ENCODE results near the gene ARID1B. TPM values are rescaled to one million over a fixed set of nuclear protein-coding genes. Genes with fewer than 3 reads are reported as not detected.

The ARID1B gene
- total and polyA plus RNA-seq, 4 donors = 7.0 to 49.0 (median 24.2) TPM

- Histone ChIP-seq H3K9me3 (ENCODE audit: control insufficient read depth in 4 of 4, low read length in 3 of 4) (no peaks in the 10 kb centered on the region), H3K36me3 (ENCODE audit: control insufficient read depth in 4 of 4, insufficient read depth in 3 of 4, low read depth in 1 of 4, low read length in 3 of 4) (peaks cover 0 to 5% (median 3%) of the 10 kb centered on the region in 4 donors), H3K4me3 (ENCODE audit: low read depth in 1 of 3, low read length in 3 of 3) (no peak overlapping the region), H3K4me1 (ENCODE audit: control insufficient read depth in 4 of 4, insufficient read depth in 4 of 4, low read length in 3 of 4) (peaks cover 11 to 23% (median 13%) of the 10 kb centered on the region in 4 donors), H3K27me3 (ENCODE audit: control insufficient read depth in 4 of 4, insufficient read depth in 4 of 4, low read length in 3 of 4) (no peaks in the 10 kb centered on the region), H3K9ac (ENCODE audit: low read depth in 1 of 2, low read length in 2 of 2) (no peak overlapping the region), H3K27ac (ENCODE audit: low read depth in 1 of 2, low read length in 2 of 2) (no peak overlapping the region)
- 65% methylated on average over 3 of the region's 3 CpGs for WGBS
- no peak for TF ChIP-seq ZBTB33 (IDR thresholded peaks at IDR 0.05)
- no peak for TF ChIP-seq TAF1 (conservative IDR thresholded peaks at IDR 0.05)
- no peak for TF ChIP-seq REST (IDR thresholded peaks at IDR 0.05)
- no peak for TF ChIP-seq FOXA2 (IDR thresholded peaks at IDR 0.05)
- no peak for DNase-seq (ENCODE audit: low spot score)
These were observed 48.3 kb downstream of the ARID1B start for GRCh38 chr6:156825475-156825874.

- H3K27ac ChIP-seq (ENCODE audit: low read depth in 1 of 2, low read length in 2 of 2) = no peak overlapping the region
- peaks cover 11 to 23% (median 13%) of the 10 kb centered on the region in 4 donors for H3K4me1 ChIP-seq (ENCODE audit: control insufficient read depth in 4 of 4, insufficient read depth in 4 of 4, low read length in 3 of 4)
- H3K4me3 ChIP-seq (ENCODE audit: low read depth in 1 of 3, low read length in 3 of 3) = no peak overlapping the region
- H3K27me3 ChIP-seq (ENCODE audit: control insufficient read depth in 4 of 4, insufficient read depth in 4 of 4, low read length in 3 of 4) = no peaks in the 10 kb centered on the region
- WGBS = 94% methylated on average over 10 of the region's 10 CpGs
- peaks cover 0 to 5% (median 3%) of the 10 kb centered on the region in 4 donors for H3K36me3 ChIP-seq (ENCODE audit: control insufficient read depth in 4 of 4, insufficient read depth in 3 of 4, low read depth in 1 of 4, low read length in 3 of 4)
- no peaks in the 10 kb centered on the region for H3K9me3 ChIP-seq (ENCODE audit: control insufficient read depth in 4 of 4, low read length in 3 of 4)
- H3K9ac ChIP-seq (ENCODE audit: low read depth in 1 of 2, low read length in 2 of 2) = no peak overlapping the region
- no peak for TF ChIP-seq HNF4G (IDR thresholded peaks at IDR 0.05)
- TF ChIP-seq GABPA (IDR thresholded peaks at IDR 0.05 in 1 of 2, conservative IDR thresholded peaks at IDR 0.05 in 1 of 2) = no peak
- TF ChIP-seq HNF4A (conservative IDR thresholded peaks at IDR 0.05) = no peak
- no peak for TF ChIP-seq JUND (IDR thresholded peaks at IDR 0.05)
- no peak for TF ChIP-seq FOXA2 (IDR thresholded peaks at IDR 0.05)
- no peak for TF ChIP-seq ZBTB33 (IDR thresholded peaks at IDR 0.05)
- DNase-seq (ENCODE audit: low spot score) = no peak
These were observed 49.2 kb downstream of the ARID1B start for GRCh38 chr6:156826290-156826955.

- 71% methylated on average over 4 of the region's 4 CpGs for WGBS
- DNase-seq (ENCODE audit: low spot score) = no peak
- no peak overlapping the region for H3K27ac ChIP-seq (ENCODE audit: low read depth in 1 of 2, low read length in 2 of 2)
- no peaks in the 10 kb centered on the region for H3K27me3 ChIP-seq (ENCODE audit: control insufficient read depth in 4 of 4, insufficient read depth in 4 of 4, low read length in 3 of 4)
- H3K4me3 ChIP-seq (ENCODE audit: low read depth in 1 of 3, low read length in 3 of 3) = no peak overlapping the region
- peaks cover 8 to 20% (median 14%) of the 10 kb centered on the region in 4 donors for H3K4me1 ChIP-seq (ENCODE audit: control insufficient read depth in 4 of 4, insufficient read depth in 4 of 4, low read length in 3 of 4)
- H3K36me3 ChIP-seq (ENCODE audit: control insufficient read depth in 4 of 4, insufficient read depth in 3 of 4, low read depth in 1 of 4, low read length in 3 of 4) = peaks cover 0 to 5% (median 3%) of the 10 kb centered on the region in 4 donors
- H3K9me3 ChIP-seq (ENCODE audit: control insufficient read depth in 4 of 4, low read length in 3 of 4) = no peaks in the 10 kb centered on the region
- H3K9ac ChIP-seq (ENCODE audit: low read depth in 1 of 2, low read length in 2 of 2) = no peak overlapping the region
- TF ChIP-seq NR2F2 (IDR thresholded peaks at IDR 0.05) (no peak), HNF4A (conservative IDR thresholded peaks at IDR 0.05) (no peak), YY1 (IDR thresholded peaks at IDR 0.05) (no peak), SP1 (IDR thresholded peaks at IDR 0.05) (no peak), ATF3 (IDR thresholded peaks at IDR 0.05) (no peak), GABPA (IDR thresholded peaks at IDR 0.05 in 1 of 2, conservative IDR thresholded peaks at IDR 0.05 in 1 of 2) (no peak), RXRA (IDR thresholded peaks at IDR 0.05) (no peak), REST (IDR thresholded peaks at IDR 0.05) (no peak), FOXA2 (IDR thresholded peaks at IDR 0.05) (no peak), FOXA1 (IDR thresholded peaks at IDR 0.05) (no peak), EGR1 (IDR thresholded peaks at IDR 0.05; ENCODE audit: low read depth in 2 of 2) (no peak), HNF4G (IDR thresholded peaks at IDR 0.05) (no peak)
These were observed 50.2 kb downstream of the ARID1B start for GRCh38 chr6:156827382-156827781.

All from liver (tissue), 9 donors.